Midbrain (tissue), 1 donor: ENCODE results near the gene RAVER1.

Source experiments
- DNase-seq: peaks from one replicate; lab custom pipeline; 2025; lab: John Stamatoyannopoulos, UW

RAVER1 gene

DNA sequence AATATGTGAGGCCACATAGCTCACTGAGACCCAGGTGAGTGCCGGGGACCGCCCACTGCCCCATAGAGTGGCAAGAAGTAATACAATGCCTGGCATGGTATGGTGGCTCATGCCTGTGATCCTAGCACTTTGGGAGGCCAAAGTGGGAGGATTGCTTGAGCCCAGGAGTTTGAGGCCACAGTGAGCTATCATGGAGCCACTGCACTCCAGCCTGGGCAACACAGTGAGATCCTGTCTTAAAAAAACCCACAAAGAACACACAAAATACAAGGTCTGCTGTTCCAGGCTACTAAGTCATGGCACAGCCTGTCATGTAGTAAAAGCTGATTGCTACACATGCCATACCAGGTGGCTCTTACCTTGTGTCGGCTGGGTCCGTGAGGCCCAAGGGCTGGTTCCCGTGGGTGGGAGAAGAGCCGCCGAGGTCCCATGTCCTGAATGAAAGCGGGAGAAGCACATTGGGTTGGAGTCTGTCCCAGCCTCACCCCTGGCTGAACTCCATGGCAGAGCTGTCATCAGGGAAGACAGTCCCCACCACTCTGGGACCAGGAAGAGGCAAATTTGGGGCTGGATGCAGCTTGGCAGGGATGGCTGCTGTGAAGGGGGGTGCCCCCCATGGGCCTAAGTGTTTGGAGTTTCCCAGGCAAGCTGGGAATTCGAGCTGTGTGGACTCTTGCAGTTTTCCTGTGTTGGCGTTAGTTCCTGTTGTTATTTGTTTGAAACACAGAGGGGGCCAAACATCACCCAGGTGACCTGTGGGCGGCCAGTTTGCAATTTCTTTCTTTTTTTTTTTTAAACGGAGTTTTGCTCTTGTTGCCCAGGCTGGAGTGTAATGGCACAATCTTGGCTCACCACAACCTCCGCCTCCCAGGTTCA, 14.3 kb downstream of the RAVER1 start:
- DNase-seq, result no peak

DNA sequence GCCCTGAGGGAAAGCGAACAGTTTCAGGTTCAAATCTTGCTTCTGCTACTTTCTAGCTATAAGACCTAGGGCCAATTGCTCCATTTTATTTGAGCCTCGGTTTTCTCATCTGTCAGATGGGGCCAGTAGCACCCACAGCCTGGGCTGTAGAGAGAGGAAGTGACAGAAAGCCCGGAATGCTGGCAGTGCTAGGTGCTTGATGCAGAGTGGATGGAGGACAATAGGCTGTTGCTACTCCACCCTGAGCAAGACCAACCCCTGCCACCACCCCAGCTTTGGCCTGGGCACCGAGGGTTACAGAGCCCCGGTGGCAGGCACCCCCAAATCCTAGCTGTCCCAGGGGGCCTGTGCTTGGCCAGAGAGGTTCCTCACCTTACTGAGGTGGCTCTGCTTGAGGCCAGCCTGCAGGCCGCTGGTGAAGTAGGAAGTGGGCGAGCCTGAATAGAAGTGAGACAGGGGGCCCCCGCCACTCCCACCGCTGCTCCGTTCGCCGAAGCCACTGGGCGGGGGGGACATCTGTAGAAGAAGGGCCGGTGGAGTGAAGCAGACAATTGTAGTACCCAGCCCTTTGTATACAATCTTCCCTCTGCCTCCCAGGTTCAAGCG, 15.4 kb downstream of the RAVER1 start:
- DNase-seq, result no peak

DNA sequence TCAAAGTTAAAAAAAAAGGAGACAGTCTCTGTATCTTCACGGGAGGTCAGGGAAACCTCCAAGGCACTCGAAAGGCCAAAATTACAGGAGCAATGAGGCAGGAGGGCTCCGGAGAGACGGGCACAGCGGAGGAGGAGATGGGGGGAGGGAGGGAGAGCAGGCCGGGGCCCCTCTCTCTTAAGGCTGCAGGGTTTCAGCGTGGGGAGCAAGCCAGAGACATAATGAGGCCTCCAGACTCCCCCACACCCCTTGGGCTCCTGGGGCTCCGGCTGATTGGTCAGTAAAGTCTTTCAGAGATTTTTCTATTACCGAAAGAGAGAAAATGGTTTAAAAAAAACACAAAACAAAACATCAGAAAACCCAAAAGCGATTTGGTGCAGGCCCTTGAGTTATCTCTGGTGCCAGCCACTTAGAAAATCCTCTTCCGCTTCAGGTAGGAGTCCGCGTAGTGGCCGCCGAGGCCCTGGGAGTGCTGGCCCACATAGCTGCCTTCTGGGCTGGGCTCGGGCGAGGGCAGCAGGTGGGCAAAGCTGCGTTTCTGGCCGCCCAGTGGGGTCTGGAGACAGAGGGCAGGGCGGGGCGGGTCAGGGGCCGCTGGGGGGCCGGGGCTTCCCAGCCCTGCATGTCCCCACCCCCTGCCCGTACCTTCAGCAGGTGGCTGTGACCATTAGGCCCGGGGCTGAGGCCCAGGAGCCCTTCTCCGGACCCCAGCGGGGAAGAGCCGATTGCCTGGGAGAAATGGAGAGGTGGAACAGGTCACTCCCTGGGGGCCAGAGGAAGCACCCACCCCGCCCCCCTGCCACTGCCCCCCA, 16.1 kb downstream of the RAVER1 start:
- DNase-seq, result no peak

DNA sequence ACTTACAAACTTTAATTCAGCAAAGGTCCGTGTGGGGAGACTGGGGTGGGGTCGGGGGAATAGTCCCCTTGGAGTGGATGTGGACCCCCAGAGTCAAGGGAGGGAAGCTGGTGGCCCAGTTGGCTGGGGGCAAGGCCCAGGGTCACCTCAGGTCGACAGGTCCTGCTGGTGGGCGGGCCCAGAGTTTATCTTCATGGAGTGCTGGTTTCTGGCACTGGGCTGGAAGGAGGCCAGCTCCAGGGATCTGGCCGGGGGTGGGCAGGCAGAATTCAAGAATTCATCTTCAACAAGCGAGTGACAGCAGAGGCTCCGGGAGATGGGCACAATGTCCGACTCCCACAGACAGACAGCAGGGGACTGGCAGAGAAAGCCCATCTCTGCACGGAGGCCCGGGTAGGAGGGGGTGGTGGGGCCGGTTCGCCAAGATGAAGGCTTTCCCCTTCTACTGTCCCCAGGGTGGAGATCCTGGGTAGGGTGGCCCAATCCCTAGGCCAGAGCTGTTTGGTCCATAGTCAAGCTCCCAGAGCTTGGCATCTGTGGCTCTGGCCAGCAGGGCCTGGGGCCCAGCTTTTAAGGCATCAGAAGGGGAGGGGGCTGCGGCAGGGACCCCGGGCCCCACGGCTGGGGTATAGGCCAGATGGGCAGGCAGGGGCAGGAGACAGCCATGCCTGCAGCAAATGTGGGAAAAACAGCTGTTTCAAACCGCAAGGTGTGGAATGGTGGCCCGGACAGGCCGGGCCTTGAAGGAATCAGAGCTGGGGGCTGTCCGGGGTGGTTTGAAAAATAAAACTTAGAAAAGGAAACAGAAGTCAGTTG, 16.9 kb downstream of the RAVER1 start:
- DNase-seq, result no peak

DNA sequence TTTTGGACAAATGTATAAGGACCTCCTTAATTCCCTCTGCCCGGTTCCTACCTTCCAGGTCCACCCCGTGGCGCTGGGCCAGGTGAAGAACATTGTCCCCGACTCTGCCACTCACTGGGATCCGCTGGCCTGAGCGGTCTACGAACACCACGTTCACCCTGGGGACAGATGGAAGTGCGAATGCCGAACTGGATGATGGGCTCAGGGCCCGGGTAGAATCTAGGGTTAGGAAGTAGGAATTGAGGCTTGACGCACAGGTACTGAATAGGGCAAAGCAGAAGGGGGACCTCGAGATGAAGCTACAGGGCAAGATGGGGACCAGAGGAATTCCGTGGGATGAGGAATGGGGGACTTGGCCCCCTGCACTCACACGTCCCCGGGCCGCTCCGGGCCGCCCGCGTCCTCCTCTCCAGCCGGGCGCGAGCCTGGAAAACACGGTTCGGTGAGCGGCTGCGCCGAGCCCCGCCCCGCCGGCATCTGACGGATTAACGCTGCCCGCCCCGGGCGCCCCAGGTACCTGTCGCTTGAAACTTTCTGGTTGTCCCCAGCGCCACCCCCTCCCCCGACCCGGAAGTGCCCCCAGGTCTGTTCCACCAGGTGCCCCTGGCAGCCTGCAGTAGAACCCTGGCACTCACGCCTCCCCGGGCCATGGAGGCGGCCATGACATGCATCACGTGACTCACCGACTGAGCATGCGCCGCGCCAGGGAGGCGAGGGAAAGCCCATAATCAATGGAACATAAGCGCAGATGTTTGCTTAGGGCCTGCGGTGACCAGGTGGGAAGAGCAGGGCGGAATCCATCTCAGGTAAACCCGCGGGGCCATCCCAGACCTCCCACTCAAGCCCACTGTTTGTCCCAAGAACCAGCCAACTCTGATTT, 17.8 kb downstream of the RAVER1 start, which contains the start of gene FDX2:
Gene FDX2 (minus strand): TSS at position 681 of the 880 bp plus-strand sequence. CDS start 19 bp downstream, at position 662.
- DNase-seq, result peak; percentile 90

DNA sequence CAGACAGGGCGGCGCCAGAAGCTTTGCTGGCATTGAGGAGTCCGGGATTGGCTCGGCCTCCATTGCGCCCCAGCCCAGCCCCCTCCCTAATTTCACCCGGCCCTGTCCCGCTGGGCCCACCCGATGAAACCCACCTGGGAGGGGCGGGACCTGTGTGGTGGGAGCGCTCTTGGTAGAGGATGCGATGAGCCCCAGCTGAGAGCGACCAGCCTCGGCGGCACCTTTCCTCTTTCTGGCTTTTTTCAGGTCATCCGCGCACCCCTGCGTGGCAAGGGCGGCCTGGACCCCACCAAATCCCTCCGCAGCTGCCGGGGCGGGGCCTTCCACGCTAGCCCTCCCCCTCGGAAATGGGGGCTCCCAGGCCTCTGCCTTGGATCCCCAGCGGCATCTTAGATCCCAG, 23.9 kb downstream of the RAVER1 start, which contains the start of gene ZGLP1:
Gene ZGLP1 (minus strand): TSS at position 393 of the 400 bp plus-strand sequence.
- DNase-seq, result no peak

DNA sequence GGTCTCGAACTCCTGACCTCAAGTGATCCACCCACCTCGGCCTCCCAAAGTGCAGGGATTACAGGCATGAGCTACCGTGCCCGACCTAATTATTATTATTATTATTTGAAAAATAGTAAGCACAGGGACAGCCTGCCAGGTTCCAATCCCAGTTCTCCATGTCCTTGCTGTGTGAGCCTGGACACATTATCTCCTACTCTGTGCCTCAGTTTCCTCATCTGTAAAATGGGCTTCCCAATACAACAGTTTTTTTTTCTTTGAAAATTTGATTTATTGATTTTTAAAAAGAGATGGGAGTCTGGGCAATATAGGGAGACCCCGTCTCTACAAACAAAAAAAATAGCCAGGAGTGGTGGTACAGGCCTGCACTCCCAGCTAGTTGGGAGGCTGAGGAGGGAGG, 27.0 kb downstream of the RAVER1 start:
- DNase-seq, result no peak

DNA sequence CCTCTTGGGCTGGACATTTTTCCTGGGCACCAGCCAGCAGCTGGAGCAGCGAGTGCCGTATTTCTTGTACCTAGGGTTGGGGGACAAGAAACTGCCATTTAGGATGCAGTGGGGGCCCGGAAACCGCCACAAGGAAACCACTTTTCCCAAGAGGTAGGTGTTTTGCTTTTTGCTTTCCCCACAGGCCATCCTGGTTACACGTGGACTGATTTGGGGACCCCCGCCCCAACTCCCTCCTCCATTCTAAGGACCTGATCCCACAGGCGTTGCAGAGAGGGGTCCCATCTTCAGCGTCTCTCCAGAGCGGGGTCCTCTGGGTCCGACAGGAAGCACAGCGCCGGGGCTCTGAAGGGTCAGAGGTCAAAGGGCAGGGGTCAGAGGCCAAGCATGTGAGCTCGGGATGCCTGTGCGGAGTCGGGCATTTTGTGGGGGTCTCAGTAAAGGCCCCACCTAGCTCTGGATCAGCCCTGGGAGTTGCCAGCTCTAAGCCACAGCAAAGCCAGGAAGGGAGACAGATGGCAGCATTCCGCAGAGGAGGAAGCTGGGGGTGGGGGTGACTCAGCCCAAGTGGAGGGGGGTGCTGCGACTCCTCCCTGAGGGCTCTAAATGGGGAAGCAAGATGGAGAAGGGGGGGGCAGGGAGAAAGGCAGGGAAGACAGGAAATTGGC, 28.1 kb downstream of the RAVER1 start:
- peak; percentile 7 for DNase-seq

DNA sequence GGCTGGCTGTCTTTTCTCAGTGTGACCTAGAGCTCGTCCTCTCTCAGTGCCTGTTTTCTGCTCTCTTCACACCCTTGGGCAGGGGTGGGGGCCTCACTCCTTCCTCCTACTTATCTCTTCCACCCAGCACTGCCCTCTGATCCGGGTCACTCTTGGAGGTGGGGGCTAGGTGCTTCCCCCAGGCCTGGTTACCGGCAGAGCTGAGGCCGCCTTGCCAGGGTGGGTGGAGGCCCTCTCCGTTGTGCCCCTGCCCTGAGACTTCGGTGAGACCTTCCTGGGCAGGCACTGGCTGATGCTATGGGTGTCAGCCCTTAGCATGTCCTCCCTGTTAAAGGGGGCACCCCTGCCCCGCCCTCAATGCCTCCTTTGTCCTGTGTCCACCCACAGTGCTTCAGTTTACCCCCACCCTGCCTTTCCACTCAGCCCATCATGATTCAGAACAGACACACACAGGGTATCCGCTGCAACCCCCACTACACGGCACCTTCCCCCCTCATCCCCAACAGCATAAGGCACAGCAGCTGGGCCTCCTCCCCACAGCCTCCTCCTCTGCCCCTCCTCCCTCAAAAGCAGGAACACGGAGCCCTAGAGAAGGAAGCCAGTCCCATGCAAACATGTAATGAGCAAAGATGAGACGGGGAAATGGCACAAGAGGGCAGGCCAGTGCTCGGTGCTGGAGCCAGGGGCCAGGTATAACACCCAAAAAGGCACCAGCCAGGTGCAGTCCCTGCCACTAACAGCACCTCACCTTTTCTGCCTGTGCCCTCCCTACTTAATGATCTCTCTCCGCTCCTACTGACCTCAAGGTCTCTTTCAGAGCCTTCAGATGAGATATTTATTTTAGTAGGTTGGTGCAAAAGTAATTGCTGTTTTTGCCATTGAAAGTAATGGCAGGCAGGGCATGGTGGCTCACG, 33.5 kb downstream of the RAVER1 start:
- no peak for DNase-seq

DNA sequence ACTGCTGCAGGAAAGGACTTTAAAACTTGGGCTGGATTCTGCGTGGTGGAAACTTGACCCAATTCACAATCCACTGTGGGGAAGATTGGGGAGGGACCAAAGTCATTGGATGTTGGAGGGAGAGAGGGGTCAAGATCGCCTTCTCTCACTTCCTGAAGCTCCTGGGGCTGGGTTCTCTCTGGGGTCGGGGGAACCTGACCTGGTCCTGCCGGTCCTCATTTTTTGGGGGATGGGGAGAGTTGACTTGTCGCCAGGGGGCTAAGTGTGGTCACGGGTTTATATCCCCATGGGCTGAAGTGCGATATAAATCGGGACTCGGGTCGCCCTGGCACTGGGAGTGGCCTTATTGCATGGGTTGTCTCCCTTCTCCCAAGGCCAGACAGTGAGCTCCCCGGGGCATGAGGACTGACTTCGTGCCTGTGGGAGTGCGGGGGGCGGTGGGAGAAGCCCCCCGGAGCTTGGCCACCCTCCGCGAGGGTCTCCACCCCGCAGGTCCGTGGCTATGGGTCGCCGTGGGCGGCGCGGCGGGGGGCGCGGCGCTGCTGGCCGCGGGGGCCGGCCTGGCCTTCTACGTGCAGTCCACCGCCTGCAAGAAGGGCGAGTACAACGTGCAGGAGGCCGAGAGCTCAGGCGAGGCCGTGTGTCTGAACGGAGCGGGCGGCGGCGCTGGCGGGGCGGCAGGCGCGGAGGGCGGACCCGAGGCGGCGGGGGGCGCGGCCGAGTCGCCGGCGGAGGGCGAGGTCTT, 37.3 kb downstream of the RAVER1 start:
- DNase-seq, result no peak

DNA sequence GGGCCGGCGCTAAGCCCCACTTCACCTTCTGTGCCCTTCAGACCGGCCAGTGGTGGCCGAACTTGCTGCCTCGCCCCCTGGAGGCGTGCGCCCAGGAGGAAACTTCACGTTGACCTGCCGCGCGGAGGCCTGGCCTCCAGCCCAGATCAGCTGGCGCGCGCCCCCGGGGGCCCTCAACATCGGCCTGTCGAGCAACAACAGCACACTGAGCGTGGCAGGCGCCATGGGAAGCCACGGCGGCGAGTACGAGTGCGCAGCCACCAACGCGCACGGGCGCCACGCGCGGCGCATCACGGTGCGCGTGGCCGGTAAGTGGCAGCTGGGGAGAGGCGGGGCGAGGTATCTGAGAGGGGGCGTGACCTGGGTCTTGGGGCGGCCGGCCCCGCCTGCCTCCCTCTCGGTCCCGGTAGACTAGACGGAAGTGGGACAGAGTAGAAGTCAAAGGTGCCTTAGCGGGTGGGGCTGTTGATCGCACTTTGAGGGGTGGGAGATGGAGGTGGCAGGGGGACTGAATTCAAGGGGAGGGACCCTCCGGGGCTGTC, 38.0 kb downstream of the RAVER1 start:
- no peak for DNase-seq

DNA sequence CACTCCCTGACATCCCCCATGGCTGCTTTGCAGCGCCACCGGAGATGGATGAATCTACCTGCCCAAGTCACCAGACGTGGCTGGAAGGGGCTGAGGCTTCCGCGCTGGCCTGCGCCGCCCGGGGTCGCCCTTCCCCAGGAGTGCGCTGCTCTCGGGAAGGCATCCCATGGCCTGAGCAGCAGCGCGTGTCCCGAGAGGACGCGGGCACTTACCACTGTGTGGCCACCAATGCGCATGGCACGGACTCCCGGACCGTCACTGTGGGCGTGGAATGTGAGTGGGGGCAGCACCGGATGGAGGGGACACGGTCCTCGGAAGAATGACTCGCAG, 39.0 kb downstream of the RAVER1 start:
- DNase-seq, result no peak

DNA sequence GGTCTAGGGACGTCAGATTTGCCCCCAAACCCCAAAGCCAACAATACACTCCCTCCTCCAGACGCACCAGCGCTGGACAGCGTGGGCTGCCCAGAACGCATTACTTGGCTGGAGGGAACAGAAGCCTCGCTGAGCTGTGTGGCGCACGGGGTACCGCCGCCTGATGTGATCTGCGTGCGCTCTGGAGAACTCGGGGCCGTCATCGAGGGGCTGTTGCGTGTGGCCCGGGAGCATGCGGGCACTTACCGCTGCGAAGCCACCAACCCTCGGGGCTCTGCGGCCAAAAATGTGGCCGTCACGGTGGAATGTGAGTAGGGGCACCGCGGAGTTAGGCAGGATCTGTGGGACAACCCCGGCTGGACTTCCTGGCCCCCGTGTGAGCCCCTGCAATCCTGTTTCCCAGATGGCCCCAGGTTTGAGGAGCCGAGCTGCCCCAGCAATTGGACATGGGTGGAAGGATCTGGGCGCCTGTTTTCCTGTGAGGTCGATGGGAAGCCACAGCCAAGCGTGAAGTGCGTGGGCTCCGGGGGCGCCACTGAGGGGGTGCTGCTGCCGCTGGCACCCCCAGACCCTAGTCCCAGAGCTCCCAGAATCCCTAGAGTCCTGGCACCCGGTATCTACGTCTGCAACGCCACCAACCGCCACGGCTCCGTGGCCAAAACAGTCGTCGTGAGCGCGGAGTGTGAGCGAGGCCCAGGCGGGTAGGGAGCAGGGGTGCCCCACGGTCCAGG, 39.5 kb downstream of the RAVER1 start:
- no peak for DNase-seq

DNA sequence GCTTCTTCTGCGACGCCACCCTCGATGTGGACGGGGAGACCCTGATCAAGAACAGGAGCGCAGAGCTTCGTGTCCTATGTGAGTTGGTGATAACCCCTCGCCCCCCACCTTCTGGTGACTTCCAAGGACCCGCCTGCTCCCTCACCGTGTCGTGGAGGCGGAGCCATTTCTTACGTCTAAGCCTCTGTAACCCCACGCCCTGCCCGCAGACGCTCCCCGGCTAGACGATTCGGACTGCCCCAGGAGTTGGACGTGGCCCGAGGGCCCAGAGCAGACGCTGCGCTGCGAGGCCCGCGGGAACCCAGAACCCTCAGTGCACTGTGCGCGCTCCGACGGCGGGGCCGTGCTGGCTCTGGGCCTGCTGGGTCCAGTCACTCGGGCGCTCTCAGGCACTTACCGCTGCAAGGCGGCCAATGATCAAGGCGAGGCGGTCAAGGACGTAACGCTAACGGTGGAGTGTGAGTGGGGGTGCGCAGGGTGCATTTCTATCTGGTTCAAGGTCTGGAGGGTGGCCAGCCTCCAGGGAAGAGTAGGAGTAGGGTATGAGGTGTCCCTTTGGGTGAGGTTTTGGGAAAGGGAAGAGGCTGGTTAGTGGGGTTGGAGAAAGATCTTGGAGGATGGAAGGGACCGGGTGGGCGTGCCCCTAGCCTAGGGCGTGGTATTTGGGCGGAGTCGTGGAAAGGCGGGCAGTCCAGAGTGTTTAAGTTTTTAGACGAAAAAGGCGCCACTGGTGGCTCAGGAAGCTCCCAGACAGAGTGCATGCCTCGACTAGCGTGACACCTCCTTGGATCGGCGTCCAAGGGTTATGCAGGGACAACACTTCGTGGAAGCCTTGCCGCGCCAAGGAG, 40.3 kb downstream of the RAVER1 start:
- no peak for DNase-seq

DNA sequence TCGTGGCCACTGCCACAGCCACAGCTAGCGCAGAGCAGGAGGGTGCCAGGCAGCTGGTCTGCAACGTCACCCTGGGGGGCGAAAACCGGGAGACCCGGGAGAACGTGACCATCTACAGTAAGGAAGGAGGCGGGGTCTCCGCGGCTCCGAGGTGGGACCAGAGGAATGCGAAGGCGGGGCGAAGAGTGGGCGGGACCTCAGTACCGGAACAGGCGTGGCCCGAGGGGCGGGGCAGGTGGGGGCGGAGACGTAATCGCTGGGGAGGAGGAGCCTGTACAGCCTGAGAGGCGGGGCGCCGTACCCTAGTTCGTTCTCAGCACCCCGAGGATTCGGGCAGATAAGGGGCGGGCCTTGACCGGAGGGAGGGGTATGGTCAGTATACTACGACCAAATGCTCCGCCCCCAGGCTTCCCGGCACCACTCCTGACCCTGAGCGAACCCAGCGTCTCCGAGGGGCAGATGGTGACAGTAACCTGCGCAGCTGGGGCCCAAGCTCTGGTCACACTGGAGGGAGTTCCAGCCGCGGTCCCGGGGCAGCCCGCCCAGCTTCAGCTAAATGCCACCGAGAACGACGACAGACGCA, 41.0 kb downstream of the RAVER1 start:
- DNase-seq, result no peak
